ENCODE data around the gene ANGPTL8. TPM values are rescaled to one million over a fixed set of nuclear protein-coding genes. Genes with fewer than 3 reads are reported as not detected.

ANGPTL8 gene
- total and polyA plus RNA-seq, 2 of the 13 experiments (the other 11 are each of a cell fraction or from before 2014, with no cell fraction given): 27.3 to 243 TPM

- TF ChIP-seq FOXC1 (CRISPR knock-in tag; IDR thresholded peaks at IDR 0.05; ENCODE audit: borderline replicate concordance) (no peak), U2AF1 (optimal IDR thresholded peaks at IDR 0.05; ENCODE audit: low read depth, low read length) (no peak), SNAPC4 (CRISPR knock-in tag; IDR thresholded peaks at IDR 0.05) (no peak), NCOA5 (CRISPR knock-in tag; IDR thresholded peaks at IDR 0.05) (no peak), USF2 (IDR thresholded peaks at IDR 0.05; ENCODE audit: low read depth, low read length) (no peak), USF2 (CRISPR knock-in tag; IDR thresholded peaks at IDR 0.05; ENCODE audit: borderline replicate concordance) (no peak), RBFOX2 (IDR thresholded peaks at IDR 0.05; ENCODE audit: low read depth, low read length) (peak; percentile 93), ZSCAN25 (CRISPR knock-in tag; IDR thresholded peaks at IDR 0.05) (no peak), BCL3 (CRISPR knock-in tag; IDR thresholded peaks at IDR 0.05) (no peak), ZNF142 (CRISPR knock-in tag; IDR thresholded peaks at IDR 0.05) (no peak), ZNF629 (CRISPR knock-in tag; conservative IDR thresholded peaks at IDR 0.05) (no peak)
These were observed 3.7 kb downstream of the ANGPTL8 start (continued) for GRCh38 chr19:11242864-11243797.

Data from HepG2 (cell line).